HG03342 (cell line): ENCODE measurements around the gene ACHE.

ENCODE experiments used
- ATAC-seq: cut with Tn5 transposase; IDR thresholded peaks from one replicate; pipeline ENCODE4 v1.9.1; 2021; ENCODE audit warnings: mild to moderate bottlenecking, moderate library complexity; ENCODE audit not compliant: unreplicated experiment

Gene ACHE

GRCh38 chr7:100896732-100897608, 1.3 kb upstream of the ACHE start:
- ATAC-seq, result no peak

- ATAC-seq, result no peak
Observed at GRCh38 chr7:100895956-100896731, 456 bp upstream of the ACHE start.

GRCh38 chr7:100894860-100895700, 608 bp downstream of the ACHE start:
- no peak for ATAC-seq

- ATAC-seq, result no peak
Observed at GRCh38 chr7:100893910-100894721, 1.6 kb downstream of the ACHE start.

GRCh38 chr7:100893318-100893895, 2.3 kb downstream of the ACHE start:
- ATAC-seq, result no peak

- ATAC-seq, result no peak
Observed at GRCh38 chr7:100892364-100893317, 3.0 kb downstream of the ACHE start.

- ATAC-seq, result no peak
Observed at GRCh38 chr7:100891568-100892247, 4.0 kb downstream of the ACHE start.

GRCh38 chr7:100890653-100891567, 4.8 kb downstream of the ACHE start:
- no peak for ATAC-seq

GRCh38 chr7:100888988-100889750, 6.5 kb downstream of the ACHE start, which contains the start of gene UFSP1:
Gene UFSP1 (minus strand): TSS chr7:100889715. CDS start chr7:100889271, 444 bp downstream.
- ATAC-seq, result no peak

- no peak for ATAC-seq
Observed at GRCh38 chr7:100888291-100888987, 7.2 kb downstream of the ACHE start.

GRCh38 chr7:100887516-100888290, 8.0 kb downstream of the ACHE start:
- peak; percentile 42 for ATAC-seq

- no peak for ATAC-seq
Observed at GRCh38 chr7:100886936-100887515, 8.7 kb downstream of the ACHE start.

GRCh38 chr7:100886142-100886935, 9.3 kb downstream of the ACHE start:
- no peak for ATAC-seq
